Epithelial cell of esophagus (primary cell): ENCODE data around the gene SLC22A17.

ENCODE experiments used
- DNase-seq: peaks from one replicate; pipeline ENCODE4 v3.0.0; 2010; ENCODE audit warnings: low read depth
- H3K4me3 ChIP-seq: 2 replicates; pipeline ENCODE4 v1.5.1; 2011; ENCODE audit warnings: mild to moderate bottlenecking, low read length, control low read depth
- TF ChIP-seq, protein P1 (sequence below): IDR thresholded peaks from 2 replicates; pipeline ENCODE4 v1.5.1; 2011; ENCODE audit warnings: low read depth, mild to moderate bottlenecking, low read length, control low read depth, inconsistent platforms; ENCODE audit not compliant: insufficient read depth; ENCODE audit errors: missing control alignments

SLC22A17 gene

DNA sequence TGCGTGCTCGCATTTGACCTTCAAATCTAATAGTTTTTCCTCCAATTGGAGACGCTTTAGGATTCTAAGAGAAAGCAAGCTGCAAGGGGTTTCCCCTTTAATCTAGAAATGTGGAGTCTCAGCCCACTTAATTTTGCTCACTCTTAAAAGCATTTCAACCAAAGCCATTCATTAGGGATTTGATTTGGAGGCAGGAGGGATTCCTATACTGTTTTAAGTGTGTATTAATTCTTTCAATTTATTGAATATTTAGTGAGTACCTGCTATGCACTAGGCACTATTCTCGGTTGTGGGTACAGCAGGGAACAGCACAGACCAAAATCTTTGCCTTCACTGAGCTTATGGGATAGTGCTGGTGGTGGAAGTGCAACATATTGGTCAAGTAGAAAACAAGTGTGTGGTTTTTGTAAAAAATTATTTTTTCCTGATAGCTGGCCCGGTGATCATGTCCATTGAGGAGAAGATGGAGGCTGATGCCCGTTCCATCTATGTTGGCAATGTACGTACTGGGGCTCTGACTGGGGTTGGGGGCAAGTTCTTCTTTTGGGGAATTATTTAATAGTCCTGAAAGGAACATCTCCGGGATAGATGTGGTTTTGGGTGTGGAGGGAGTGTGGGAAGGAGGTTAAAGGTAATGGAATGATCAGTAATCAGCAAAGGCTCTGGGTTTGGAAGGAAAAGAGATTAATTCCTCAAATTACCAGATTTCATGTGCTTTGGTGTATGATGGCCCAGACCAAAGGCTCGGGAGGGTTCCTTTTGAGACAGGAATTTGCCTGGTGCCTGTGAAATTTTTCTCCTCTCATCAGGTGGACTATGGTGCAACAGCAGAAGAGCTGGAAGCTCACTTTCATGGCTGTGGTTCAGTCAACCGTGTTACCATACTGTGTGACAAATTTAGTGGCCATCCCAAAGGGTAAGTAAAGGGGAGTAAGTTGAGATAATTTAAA, 29.8 kb downstream of the SLC22A17 start:
- no peak for DNase-seq
- peak overlapping the region; percentile 91 for H3K4me3 ChIP-seq
- TF ChIP-seq, protein P1, sequence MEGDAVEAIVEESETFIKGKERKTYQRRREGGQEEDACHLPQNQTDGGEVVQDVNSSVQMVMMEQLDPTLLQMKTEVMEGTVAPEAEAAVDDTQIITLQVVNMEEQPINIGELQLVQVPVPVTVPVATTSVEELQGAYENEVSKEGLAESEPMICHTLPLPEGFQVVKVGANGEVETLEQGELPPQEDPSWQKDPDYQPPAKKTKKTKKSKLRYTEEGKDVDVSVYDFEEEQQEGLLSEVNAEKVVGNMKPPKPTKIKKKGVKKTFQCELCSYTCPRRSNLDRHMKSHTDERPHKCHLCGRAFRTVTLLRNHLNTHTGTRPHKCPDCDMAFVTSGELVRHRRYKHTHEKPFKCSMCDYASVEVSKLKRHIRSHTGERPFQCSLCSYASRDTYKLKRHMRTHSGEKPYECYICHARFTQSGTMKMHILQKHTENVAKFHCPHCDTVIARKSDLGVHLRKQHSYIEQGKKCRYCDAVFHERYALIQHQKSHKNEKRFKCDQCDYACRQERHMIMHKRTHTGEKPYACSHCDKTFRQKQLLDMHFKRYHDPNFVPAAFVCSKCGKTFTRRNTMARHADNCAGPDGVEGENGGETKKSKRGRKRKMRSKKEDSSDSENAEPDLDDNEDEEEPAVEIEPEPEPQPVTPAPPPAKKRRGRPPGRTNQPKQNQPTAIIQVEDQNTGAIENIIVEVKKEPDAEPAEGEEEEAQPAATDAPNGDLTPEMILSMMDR: no peak

DNA sequence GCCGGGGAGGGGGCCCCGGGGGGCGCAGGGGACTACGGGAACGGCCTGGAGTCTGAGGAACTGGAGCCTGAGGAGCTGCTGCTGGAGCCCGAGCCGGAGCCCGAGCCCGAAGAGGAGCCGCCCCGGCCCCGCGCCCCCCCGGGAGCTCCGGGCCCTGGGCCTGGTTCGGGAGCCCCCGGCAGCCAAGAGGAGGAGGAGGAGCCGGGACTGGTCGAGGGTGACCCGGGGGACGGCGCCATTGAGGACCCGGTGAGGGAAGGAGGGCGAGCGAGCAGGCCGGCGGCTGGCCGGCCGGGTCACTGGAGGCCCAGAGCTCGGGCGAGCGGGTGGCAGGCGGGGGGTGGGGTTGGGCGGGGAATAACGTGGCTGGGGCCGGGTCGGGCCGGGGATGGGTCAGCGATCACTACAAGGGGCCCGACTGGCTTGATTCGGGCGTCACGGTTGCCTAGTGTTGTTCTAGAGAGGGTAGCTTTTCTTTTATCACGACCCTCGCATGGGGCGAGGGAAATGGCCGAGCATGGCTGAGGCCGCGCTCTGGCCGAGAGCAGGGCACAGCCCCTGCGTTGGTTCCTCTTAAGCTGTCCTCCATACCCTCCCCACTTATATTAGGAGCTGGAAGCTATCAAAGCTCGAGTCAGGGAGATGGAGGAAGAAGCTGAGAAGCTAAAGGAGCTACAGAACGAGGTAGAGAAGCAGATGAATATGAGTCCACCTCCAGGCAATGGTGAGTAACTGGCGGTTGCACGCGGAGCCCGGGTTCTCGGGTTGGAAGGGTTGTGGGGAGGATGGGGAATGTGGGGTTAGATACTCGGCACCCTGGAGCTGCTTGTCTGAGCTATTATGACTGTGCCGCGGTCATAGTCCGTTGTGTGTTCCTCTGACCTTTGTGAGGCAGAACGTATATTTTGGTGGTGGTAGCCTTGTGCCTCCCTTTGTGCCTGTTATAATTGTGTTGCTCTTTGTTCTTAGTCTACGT, 30.8 kb downstream of the SLC22A17 start:
- peak overlapping the region; percentile 91 for H3K4me3 ChIP-seq
- TF ChIP-seq, protein P1: peak; percentile 18

DNA sequence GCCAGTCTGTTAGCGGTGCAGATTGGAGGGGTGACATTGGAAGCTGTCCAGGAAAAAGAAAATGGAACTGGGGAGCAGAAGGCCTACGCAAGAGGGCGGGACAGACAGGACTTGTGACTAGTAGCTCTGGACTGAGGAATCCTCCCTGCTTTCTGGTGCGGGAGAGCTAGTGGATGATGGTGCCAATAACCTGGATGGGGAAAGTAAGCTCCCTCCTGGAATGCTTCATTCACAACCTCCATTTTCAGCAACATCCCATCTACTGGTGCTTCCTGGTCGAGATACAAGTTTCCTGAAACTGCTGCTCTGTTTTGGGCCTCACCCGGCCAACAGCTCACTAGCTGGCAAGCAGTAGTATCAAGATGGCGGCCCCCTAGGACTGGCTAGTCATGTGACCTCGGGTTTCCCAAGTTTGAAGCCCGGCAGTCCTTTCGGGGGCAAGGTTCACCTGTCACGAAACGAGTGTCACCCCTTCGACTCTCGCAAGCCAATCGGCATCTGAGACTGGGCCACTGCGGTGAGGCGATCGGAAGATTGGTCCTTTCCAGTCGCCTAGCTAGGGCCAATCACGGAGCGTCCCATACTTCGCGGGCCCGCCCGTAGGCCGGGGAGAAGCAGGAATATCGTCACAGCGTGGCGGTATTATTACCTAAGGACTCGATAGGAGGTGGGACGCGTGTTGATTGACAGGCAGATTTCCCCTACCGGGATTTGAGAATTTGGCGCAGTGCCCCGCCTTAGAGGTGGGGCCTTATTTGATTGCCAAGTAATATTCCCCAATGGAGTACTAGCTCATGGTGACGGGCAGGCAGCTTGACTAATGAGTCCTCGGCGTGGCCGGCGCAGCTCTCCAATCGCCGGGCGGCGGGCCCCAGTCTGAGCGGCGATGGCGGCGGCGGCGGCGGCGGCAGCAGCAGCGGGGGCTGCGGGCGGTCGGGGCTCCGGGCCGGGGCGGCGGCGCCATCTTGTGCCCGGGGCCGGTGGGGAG, 31.8 kb downstream of the SLC22A17 start, which contains the start of gene PABPN1:
Gene PABPN1, plus strand, starts transcription at position 874 of the 988 bp plus-strand sequence. Its CDS starts 13 bp downstream, at position 887.
- TF ChIP-seq, protein P1: no peak
- peak; percentile 100 for DNase-seq
- H3K4me3 ChIP-seq: peak within 1 kb of the TSS; percentile 91

More for the DNA sequence above, 30.8 kb downstream of the SLC22A17 start:
- DNase-seq: peak; percentile 75

DNA sequence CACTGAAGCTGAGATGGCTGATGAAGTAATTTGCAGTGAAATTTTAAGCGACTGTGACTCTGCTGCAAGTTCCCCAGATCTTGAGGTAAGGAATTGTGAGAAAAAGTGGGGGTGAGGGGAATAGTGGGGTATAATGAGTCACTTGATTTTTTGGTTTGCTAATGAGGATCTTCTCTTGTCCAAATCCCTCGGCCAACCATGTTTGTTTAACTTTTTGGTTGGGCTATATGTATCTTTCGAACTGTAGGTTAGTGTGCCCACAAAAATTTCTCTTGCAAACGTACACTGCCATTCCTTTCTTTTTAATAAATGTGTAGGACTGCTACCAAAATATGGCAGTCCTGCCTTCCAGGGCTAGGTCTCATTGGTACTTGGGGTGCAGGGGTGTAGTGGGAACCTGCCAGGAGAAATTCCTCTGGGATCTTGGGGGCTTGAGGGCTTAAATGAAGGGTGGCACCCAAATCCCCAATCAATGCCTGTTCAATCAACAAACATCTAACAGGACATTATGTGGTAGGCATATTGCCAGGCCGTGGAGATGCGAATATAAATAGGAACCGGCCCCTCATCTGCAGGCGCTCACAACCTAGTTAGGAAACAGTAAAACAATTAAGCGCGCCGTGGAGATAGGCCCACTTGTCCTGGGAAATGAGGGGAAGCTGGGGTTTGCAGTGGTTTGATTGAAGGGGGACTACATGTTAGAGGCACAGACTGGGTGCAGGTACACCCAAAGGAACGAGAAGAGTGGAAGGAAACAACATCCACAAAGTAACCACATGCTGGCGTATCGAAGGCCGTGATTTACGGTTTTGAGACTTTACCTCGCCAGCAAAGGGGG, 32.7 kb downstream of the SLC22A17 start:
- no peak for DNase-seq
- TF ChIP-seq, protein P1: no peak
- H3K4me3 ChIP-seq: peak overlapping the region; percentile 38

DNA sequence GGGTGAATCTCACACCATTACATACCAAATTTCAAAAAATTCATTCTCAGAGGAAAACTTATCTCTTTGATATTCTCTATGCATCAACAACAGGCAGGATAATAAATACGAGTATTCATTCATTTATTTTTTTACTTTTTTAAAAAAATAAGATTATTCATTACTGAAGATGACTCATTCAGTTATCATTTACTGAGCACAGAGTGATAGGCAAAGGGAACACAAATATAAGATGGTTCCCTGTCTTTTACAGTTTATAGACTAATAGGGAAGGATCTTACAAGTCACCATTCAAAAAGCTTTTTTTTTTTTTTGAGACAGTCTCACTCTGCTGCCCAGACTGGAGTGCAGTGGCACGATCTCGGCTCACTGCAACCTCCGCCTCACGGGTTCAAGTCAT, 36.4 kb downstream of the SLC22A17 start:
- TF ChIP-seq, protein P1: no peak
- H3K4me3 ChIP-seq: no peak overlapping the region
- DNase-seq: no peak
